ENCODE measurements around the gene RASGRF2. TPM values are rescaled to one million over a fixed set of nuclear protein-coding genes. Genes with fewer than 3 reads are reported as not detected.

Gene RASGRF2
- polyA plus RNA-seq, 2 of the 4 experiments (the other 2 are of a cell fraction), result 1.4 to 2.1 TPM

DNA sequence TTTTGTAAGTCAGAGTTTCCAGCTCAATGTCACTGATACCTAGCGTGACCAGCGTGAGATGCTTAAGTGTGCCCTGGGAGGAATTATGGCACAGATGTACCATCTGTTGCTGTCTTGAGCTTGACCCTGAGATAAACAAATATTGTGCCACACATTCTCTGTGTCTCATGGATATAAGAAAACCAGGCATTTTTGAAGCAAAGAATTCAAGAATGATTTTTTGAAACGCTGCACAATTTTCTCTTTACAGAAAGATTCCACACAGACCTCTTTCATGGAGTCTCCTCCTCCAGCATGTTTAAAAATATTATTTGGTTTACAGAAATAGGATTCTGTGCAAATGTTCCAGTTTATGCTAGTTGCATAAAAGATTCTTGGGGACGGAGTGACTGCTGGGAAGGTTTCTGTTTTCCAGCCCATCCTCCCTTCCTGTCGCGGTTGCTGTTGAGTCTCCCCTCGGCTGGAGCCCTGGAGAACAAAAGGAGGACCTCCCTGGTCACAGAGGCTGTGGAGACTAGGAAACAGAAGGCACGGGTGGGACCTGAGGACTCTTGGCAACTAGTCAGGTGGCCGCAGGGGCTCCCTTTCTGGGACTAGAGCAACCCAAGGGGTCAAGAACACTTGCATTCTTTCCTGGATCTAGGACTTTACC, 120.8 kb downstream of the RASGRF2 start:
- Histone ChIP-seq H3K4me2 (no peak overlapping the region), H3K4me1 (no peaks in the 10 kb centered on the region), H3K4me3 (no peak overlapping the region), H3K9me3 (peaks cover 12% of the 10 kb centered on the region; the same call in 1 of the 3 replicates), H3K27ac (no peak overlapping the region)
- CTCF ChIA-PET, result no interaction called here
- no peak for FAIRE-seq
- no peak for DNase-seq (ENCODE audit: low read depth in 1 of 2, low spot score in 1 of 2)
- TF ChIP-seq, protein P1, sequence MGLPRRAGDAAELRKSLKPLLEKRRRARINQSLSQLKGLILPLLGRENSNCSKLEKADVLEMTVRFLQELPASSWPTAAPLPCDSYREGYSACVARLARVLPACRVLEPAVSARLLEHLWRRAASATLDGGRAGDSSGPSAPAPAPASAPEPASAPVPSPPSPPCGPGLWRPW (IDR thresholded peaks at IDR 0.05), result no peak
- TF ChIP-seq ZNF302 (CRISPR knock-in tag; IDR thresholded peaks at IDR 0.05), result no peak
- TF ChIP-seq, protein P2, sequence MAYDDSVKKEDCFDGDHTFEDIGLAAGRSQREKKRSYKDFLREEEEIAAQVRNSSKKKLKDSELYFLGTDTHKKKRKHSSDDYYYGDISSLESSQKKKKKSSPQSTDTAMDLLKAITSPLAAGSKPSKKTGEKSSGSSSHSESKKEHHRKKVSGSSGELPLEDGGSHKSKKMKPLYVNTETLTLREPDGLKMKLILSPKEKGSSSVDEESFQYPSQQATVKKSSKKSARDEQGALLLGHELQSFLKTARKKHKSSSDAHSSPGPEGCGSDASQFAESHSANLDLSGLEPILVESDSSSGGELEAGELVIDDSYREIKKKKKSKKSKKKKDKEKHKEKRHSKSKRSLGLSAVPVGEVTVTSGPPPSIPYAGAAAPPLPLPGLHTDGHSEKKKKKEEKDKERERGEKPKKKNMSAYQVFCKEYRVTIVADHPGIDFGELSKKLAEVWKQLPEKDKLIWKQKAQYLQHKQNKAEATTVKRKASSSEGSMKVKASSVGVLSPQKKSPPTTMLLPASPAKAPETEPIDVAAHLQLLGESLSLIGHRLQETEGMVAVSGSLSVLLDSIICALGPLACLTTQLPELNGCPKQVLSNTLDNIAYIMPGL (CRISPR knock-in tag; IDR thresholded peaks at IDR 0.05; ENCODE audit: borderline replicate concordance), result no peak
- TF ChIP-seq, protein P3, sequence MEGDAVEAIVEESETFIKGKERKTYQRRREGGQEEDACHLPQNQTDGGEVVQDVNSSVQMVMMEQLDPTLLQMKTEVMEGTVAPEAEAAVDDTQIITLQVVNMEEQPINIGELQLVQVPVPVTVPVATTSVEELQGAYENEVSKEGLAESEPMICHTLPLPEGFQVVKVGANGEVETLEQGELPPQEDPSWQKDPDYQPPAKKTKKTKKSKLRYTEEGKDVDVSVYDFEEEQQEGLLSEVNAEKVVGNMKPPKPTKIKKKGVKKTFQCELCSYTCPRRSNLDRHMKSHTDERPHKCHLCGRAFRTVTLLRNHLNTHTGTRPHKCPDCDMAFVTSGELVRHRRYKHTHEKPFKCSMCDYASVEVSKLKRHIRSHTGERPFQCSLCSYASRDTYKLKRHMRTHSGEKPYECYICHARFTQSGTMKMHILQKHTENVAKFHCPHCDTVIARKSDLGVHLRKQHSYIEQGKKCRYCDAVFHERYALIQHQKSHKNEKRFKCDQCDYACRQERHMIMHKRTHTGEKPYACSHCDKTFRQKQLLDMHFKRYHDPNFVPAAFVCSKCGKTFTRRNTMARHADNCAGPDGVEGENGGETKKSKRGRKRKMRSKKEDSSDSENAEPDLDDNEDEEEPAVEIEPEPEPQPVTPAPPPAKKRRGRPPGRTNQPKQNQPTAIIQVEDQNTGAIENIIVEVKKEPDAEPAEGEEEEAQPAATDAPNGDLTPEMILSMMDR (IDR thresholded peaks at IDR 0.05), result no peak
- TF ChIP-seq, protein P4, sequence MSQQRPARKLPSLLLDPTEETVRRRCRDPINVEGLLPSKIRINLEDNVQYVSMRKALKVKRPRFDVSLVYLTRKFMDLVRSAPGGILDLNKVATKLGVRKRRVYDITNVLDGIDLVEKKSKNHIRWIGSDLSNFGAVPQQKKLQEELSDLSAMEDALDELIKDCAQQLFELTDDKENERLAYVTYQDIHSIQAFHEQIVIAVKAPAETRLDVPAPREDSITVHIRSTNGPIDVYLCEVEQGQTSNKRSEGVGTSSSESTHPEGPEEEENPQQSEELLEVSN (IDR thresholded peaks at IDR 0.05; ENCODE audit: borderline replicate concordance, low read depth), result no peak
- TF ChIP-seq RCOR1 (IDR thresholded peaks at IDR 0.05; ENCODE audit: low read depth, low read length), result no peak
- TF ChIP-seq KDM5A (IDR thresholded peaks at IDR 0.05), result no peak
- no peak for TF ChIP-seq FOSL2 (IDR thresholded peaks at IDR 0.05)
- TF ChIP-seq FOSL2 (CRISPR knock-in tag; IDR thresholded peaks at IDR 0.05), result no peak
- TF ChIP-seq EP300 (IDR thresholded peaks at IDR 0.05), result no peak
- TF ChIP-seq MAFK (IDR thresholded peaks at IDR 0.05; ENCODE audit: partially characterized antibody), result no peak
- TF ChIP-seq ZFP36 (IDR thresholded peaks at IDR 0.05; ENCODE audit: borderline replicate concordance, partially characterized antibody), result no peak
- TF ChIP-seq NFE2L2 (conservative IDR thresholded peaks at IDR 0.05; ENCODE audit: low read length), result no peak
- no peak for TF ChIP-seq CEBPB (IDR thresholded peaks at IDR 0.05)
- TF ChIP-seq FOSB (CRISPR knock-in tag; IDR thresholded peaks at IDR 0.05), result no peak
- TF ChIP-seq CHD2 (IDR thresholded peaks at IDR 0.05; ENCODE audit: low read length, partially characterized antibody), result no peak
- TF ChIP-seq, protein P5, sequence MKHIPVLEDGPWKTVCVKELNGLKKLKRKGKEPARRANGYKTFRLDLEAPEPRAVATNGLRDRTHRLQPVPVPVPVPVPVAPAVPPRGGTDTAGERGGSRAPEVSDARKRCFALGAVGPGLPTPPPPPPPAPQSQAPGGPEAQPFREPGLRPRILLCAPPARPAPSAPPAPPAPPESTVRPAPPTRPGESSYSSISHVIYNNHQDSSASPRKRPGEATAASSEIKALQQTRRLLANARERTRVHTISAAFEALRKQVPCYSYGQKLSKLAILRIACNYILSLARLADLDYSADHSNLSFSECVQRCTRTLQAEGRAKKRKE (CRISPR knock-in tag; IDR thresholded peaks at IDR 0.05; ENCODE audit: low read depth), result no peak
- TF ChIP-seq CBX8 (IDR thresholded peaks at IDR 0.05), result no peak
- no peak for TF ChIP-seq HOXA7 (CRISPR knock-in tag; IDR thresholded peaks at IDR 0.05)
- no peak for TF ChIP-seq BHLHE40 (IDR thresholded peaks at IDR 0.05; ENCODE audit: low read depth, low read length)
- WGBS (ENCODE audit: missing lambda C conversion rate), result 68% methylated on average over 9 of the region's 9 CpGs
- POLR2A ChIA-PET, result no interaction called here
- ATAC-seq, result no peak

DNA sequence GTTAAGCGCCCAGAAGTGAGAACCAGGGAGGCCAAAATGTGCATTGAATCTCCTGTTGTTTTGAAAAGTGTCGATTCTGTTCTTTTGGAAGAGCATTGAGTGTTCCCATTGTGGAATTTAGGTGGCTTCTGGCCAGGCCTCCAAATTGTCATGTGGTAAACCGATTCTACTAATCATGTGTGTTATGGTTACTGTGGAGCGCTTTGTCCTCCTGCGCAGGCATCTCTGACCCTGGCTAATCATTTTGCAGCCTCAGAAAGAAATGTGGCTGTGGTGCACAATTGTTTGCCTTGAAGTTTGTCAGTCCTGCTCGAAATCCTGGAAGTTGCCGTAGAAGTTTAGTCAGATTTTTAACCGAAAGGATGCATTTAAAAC, 121.3 kb downstream of the RASGRF2 start:
- ATAC-seq (no peak), FAIRE-seq (no peak), DNase-seq (ENCODE audit: low read depth in 1 of 2, low spot score in 1 of 2) (no peak)
- ChIA-PET POLR2A (no interaction called here), CTCF (interaction anchor here (0.9 kb wide), 1 partner anchor 11 kb away, joined by 3 read pairs; no protein-coding TSS in a partner anchor)
- H3K4me3 ChIP-seq, result no peak overlapping the region
- 66% methylated on average over 8 of the region's 8 CpGs for WGBS (ENCODE audit: missing lambda C conversion rate)
- H3K9me3 ChIP-seq, result peaks cover 12% of the 10 kb centered on the region; the same call in 1 of the 3 replicates
- TF ChIP-seq SMC3 (IDR thresholded peaks at IDR 0.05), result no peak
- TF ChIP-seq POLR2A (IDR thresholded peaks at IDR 0.05; ENCODE audit: low read length), result no peak
- TF ChIP-seq EHMT2 (IDR thresholded peaks at IDR 0.05; ENCODE audit: low read depth), result no peak
- TF ChIP-seq ZC3H11A (IDR thresholded peaks at IDR 0.05), result no peak
- no peak for TF ChIP-seq NFE2L2 (conservative IDR thresholded peaks at IDR 0.05; ENCODE audit: low read length)
- TF ChIP-seq, protein P6, sequence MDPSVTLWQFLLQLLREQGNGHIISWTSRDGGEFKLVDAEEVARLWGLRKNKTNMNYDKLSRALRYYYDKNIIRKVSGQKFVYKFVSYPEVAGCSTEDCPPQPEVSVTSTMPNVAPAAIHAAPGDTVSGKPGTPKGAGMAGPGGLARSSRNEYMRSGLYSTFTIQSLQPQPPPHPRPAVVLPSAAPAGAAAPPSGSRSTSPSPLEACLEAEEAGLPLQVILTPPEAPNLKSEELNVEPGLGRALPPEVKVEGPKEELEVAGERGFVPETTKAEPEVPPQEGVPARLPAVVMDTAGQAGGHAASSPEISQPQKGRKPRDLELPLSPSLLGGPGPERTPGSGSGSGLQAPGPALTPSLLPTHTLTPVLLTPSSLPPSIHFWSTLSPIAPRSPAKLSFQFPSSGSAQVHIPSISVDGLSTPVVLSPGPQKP (IDR thresholded peaks at IDR 0.05; ENCODE audit: low read depth, low read length), result no peak
- TF ChIP-seq, protein P7, sequence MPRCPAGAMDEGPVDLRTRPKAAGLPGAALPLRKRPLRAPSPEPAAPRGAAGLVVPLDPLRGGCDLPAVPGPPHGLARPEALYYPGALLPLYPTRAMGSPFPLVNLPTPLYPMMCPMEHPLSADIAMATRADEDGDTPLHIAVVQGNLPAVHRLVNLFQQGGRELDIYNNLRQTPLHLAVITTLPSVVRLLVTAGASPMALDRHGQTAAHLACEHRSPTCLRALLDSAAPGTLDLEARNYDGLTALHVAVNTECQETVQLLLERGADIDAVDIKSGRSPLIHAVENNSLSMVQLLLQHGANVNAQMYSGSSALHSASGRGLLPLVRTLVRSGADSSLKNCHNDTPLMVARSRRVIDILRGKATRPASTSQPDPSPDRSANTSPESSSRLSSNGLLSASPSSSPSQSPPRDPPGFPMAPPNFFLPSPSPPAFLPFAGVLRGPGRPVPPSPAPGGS (IDR thresholded peaks at IDR 0.05), result no peak
- TF ChIP-seq HDAC2 (IDR thresholded peaks at IDR 0.05), result no peak
- no peak for TF ChIP-seq CHD2 (IDR thresholded peaks at IDR 0.05; ENCODE audit: low read length, partially characterized antibody)
- TF ChIP-seq, protein P1 (IDR thresholded peaks at IDR 0.05), result no peak
- TF ChIP-seq TFCP2L1 (CRISPR knock-in tag; IDR thresholded peaks at IDR 0.05), result no peak
- TF ChIP-seq BHLHE40 (IDR thresholded peaks at IDR 0.05; ENCODE audit: low read depth, low read length), result no peak
- no peaks in the 10 kb centered on the region for H3K4me1 ChIP-seq
- no peak overlapping the region for H3K4me2 ChIP-seq
- no peak overlapping the region for H3K27ac ChIP-seq

Measured in A549 (cell line).